22Rv1 (cell line): Measurements from ENCODE around the gene SERPINB1.

Experiments used
- ZFX ChIP-seq: fragments of 450-650 bp; IDR thresholded peaks from 2 replicates; pipeline ENCODE4 v1.6.1; 2017; ENCODE audit warnings: antibody characterized with exemption, borderline replicate concordance
- TF ChIP-seq, protein P1 (sequence below): fragments of 450-650 bp; IDR thresholded peaks from 2 replicates; pipeline ENCODE4 v1.5.1; 2017; ENCODE audit warnings: mild to moderate bottlenecking

- TF ChIP-seq, protein P1, sequence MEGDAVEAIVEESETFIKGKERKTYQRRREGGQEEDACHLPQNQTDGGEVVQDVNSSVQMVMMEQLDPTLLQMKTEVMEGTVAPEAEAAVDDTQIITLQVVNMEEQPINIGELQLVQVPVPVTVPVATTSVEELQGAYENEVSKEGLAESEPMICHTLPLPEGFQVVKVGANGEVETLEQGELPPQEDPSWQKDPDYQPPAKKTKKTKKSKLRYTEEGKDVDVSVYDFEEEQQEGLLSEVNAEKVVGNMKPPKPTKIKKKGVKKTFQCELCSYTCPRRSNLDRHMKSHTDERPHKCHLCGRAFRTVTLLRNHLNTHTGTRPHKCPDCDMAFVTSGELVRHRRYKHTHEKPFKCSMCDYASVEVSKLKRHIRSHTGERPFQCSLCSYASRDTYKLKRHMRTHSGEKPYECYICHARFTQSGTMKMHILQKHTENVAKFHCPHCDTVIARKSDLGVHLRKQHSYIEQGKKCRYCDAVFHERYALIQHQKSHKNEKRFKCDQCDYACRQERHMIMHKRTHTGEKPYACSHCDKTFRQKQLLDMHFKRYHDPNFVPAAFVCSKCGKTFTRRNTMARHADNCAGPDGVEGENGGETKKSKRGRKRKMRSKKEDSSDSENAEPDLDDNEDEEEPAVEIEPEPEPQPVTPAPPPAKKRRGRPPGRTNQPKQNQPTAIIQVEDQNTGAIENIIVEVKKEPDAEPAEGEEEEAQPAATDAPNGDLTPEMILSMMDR = no peak
- no peak for TF ChIP-seq ZFX
These were observed 32.0 kb upstream of the SERPINB1 start for GRCh38 chr6:2873643-2874042.
